Activated T-cell treated with anti-CD3 and anti-CD28 coated beads, Interleukin-2, amount 50 U/mL, for 24 hours (primary cell): Measurements from ENCODE around the gene RRM2.

ENCODE experiments used
- DNase-seq: peaks from one replicate; pipeline ENCODE4 v3.0.0-alpha.2; 2020
- H3K27ac Mint-ChIP-seq: 2 replicates; pipeline ENCODE4 v1.8.0; 2020; ENCODE audit warnings: mild to moderate bottlenecking, mixed read lengths
- H3K27me3 Mint-ChIP-seq: 2 replicates; pipeline ENCODE4 v1.8.0; 2020; ENCODE audit warnings: mixed read lengths
- H3K36me3 Mint-ChIP-seq: 2 replicates; pipeline ENCODE4 v1.8.0; 2020; ENCODE audit warnings: low read depth, mixed read lengths
- H3K4me1 Mint-ChIP-seq: 2 replicates; pipeline ENCODE4 v1.8.0; 2020; ENCODE audit warnings: low read depth, mixed read lengths
- H3K4me3 Mint-ChIP-seq: 2 replicates; pipeline ENCODE4 v1.8.0; 2020; ENCODE audit warnings: mild to moderate bottlenecking, moderate library complexity, mixed read lengths
- H3K9me3 Mint-ChIP-seq: 2 replicates; pipeline ENCODE4 v1.8.0; 2020; ENCODE audit warnings: mixed read lengths

RRM2 gene

GRCh38 chr2:10173258-10174005, 50.9 kb downstream of the RRM2 start:
- DNase-seq, result no peak
- no peaks in the 10 kb centered on the region for H3K4me1 Mint-ChIP-seq
- peaks cover 6% of the 10 kb centered on the region for H3K36me3 Mint-ChIP-seq
- H3K27me3 Mint-ChIP-seq, result no peaks in the 10 kb centered on the region
- H3K4me3 Mint-ChIP-seq, result no peak overlapping the region
- H3K27ac Mint-ChIP-seq, result no peak overlapping the region
- H3K9me3 Mint-ChIP-seq, result no peaks in the 10 kb centered on the region

- Mint-ChIP-seq H3K4me1 (no peaks in the 10 kb centered on the region), H3K27ac (no peak overlapping the region), H3K27me3 (no peaks in the 10 kb centered on the region), H3K4me3 (no peak overlapping the region), H3K36me3 (peaks cover 6% of the 10 kb centered on the region), H3K9me3 (no peaks in the 10 kb centered on the region)
- DNase-seq, result no peak
Observed at GRCh38 chr2:10174173-10174572, 51.6 kb downstream of the RRM2 start.

GRCh38 chr2:10175441-10175840, 52.9 kb downstream of the RRM2 start:
- Mint-ChIP-seq H3K9me3 (no peaks in the 10 kb centered on the region), H3K27ac (no peak overlapping the region)
- DNase-seq, result no peak

GRCh38 chr2:10178751-10179150, 56.2 kb downstream of the RRM2 start:
- no peaks in the 10 kb centered on the region for H3K27me3 Mint-ChIP-seq
- no peaks in the 10 kb centered on the region for H3K4me1 Mint-ChIP-seq
- H3K4me3 Mint-ChIP-seq, result no peak overlapping the region
- peaks cover 16% of the 10 kb centered on the region for H3K36me3 Mint-ChIP-seq
- DNase-seq, result no peak
- no peak overlapping the region for H3K27ac Mint-ChIP-seq
- peaks cover 3% of the 10 kb centered on the region for H3K9me3 Mint-ChIP-seq

More at GRCh38 chr2:10175441-10175840, 52.9 kb downstream of the RRM2 start:
- Mint-ChIP-seq H3K27me3 (no peaks in the 10 kb centered on the region), H3K4me1 (no peaks in the 10 kb centered on the region), H3K4me3 (no peak overlapping the region), H3K36me3 (peaks cover 12% of the 10 kb centered on the region)

GRCh38 chr2:10179422-10179821, 56.9 kb downstream of the RRM2 start:
- Mint-ChIP-seq H3K9me3 (peaks cover 3% of the 10 kb centered on the region), H3K27ac (no peak overlapping the region), H3K4me1 (no peaks in the 10 kb centered on the region), H3K27me3 (no peaks in the 10 kb centered on the region), H3K36me3 (peaks cover 16% of the 10 kb centered on the region), H3K4me3 (no peak overlapping the region)
- no peak for DNase-seq

GRCh38 chr2:10180229-10180628, 57.7 kb downstream of the RRM2 start:
- no peaks in the 10 kb centered on the region for H3K27me3 Mint-ChIP-seq
- no peak overlapping the region for H3K27ac Mint-ChIP-seq
- H3K36me3 Mint-ChIP-seq, result peaks cover 16% of the 10 kb centered on the region
- no peaks in the 10 kb centered on the region for H3K4me1 Mint-ChIP-seq
- DNase-seq, result no peak
- H3K9me3 Mint-ChIP-seq, result peaks cover 3% of the 10 kb centered on the region
- no peak overlapping the region for H3K4me3 Mint-ChIP-seq
